CD4-positive, alpha-beta memory T cell (primary cell): ENCODE results near the gene KIF5A. TPM values are rescaled to one million over a fixed set of nuclear protein-coding genes. Genes with fewer than 3 reads are reported as not detected.
A peak's percentile ranks its signal among the peaks of the same experiment; 100 is the strongest.

Experiments used
- CTCF ChIA-PET: fragments of 350-600 bp; sonication (Branson Sonifier 250); formaldehyde crosslinking; loops from one replicate; lab custom pipeline; 2021; ENCODE audit warnings: inconsistent platforms; ENCODE audit not compliant: partially characterized antibody; lab: Charles Lee
- POLR2A ChIA-PET: fragments of 350-600 bp; sonication (Branson Sonifier 250); formaldehyde crosslinking; loops from one replicate; lab custom pipeline; 2021; ENCODE audit not compliant: partially characterized antibody; lab: Charles Lee
- DNase-seq, 5 donors: peaks; one replicate each; pipeline versions ENCODE4 v3.0.0 to v3.0.0-alpha.2; 2020 to 2022; ENCODE audit warnings: mixed read lengths in 1 of 5
- H3K27ac ChIP-seq: one replicate; pipeline ENCODE4 v1.7.0; 2013; ENCODE audit warnings: low read depth, low read length
- H3K27me3 ChIP-seq: 2 replicates; pipeline ENCODE4 v1.7.0; 2013; ENCODE audit warnings: mild to moderate bottlenecking, low read length, moderate library complexity; ENCODE audit not compliant: insufficient read depth
- H3K36me3 ChIP-seq: 2 replicates; pipeline ENCODE4 v1.7.0; 2013; ENCODE audit warnings: mild to moderate bottlenecking, low read length, moderate library complexity; ENCODE audit not compliant: insufficient read depth
- H3K4me1 ChIP-seq: 2 replicates; pipeline ENCODE4 v1.7.0; 2013; ENCODE audit warnings: mild to moderate bottlenecking, low read length, moderate library complexity; ENCODE audit not compliant: insufficient read depth
- H3K4me3 ChIP-seq, 2 donors: one replicate each; pipeline ENCODE4 v1.7.0; 2013; ENCODE audit warnings: low read length in 2 of 2, mild to moderate bottlenecking in 1 of 2
- H3K9me3 ChIP-seq, 2 donors: one replicate each; pipeline ENCODE4 v1.7.0; 2013; ENCODE audit warnings: low read length in 2 of 2, control low read depth in 1 of 2; ENCODE audit not compliant: control insufficient read depth in 1 of 2
- H3K27ac Mint-ChIP-seq, 7 donors: one replicate each; pipeline ENCODE4 v1.8.0; 2020 to 2021; ENCODE audit warnings: mixed read lengths in 7 of 7, mild to moderate bottlenecking in 6 of 7, inconsistent platforms in 3 of 7, moderate library complexity in 3 of 7
- H3K27me3 Mint-ChIP-seq, 2 donors: one replicate each; pipeline ENCODE4 v1.8.0; 2020 to 2021; ENCODE audit warnings: mixed read lengths in 2 of 2
- H3K36me3 Mint-ChIP-seq, 2 donors: one replicate each; pipeline ENCODE4 v1.8.0; 2020 to 2021; ENCODE audit warnings: mixed read lengths in 2 of 2, inconsistent platforms in 1 of 2, mild to moderate bottlenecking in 1 of 2
- H3K4me1 Mint-ChIP-seq, 4 donors: one replicate each; pipeline ENCODE4 v1.8.0; 2020 to 2021; ENCODE audit warnings: mixed read lengths in 4 of 4, mild to moderate bottlenecking in 1 of 4
- H3K4me3 Mint-ChIP-seq, 8 donors: one replicate each; pipeline ENCODE4 v1.8.0; 2020 to 2021; ENCODE audit warnings: mixed read lengths in 8 of 8, mild to moderate bottlenecking in 7 of 8, moderate library complexity in 6 of 8, inconsistent platforms in 3 of 8
- H3K9me3 Mint-ChIP-seq, 8 donors: one replicate each; pipeline ENCODE4 v1.8.0; 2020 to 2021; ENCODE audit warnings: mixed read lengths in 8 of 8, mild to moderate bottlenecking in 5 of 8, inconsistent platforms in 3 of 8, moderate library complexity in 1 of 8
- intact Hi-C: fragments of 100-400 bp; cut with micrococcal nuclease; formaldehyde crosslinking; loops from one replicate; pipeline ENCODE4 v1.15.1; 2023
- polyA plus RNA-seq, 2 donors: library from polyadenylated mRNA; unstranded; fragments of 300-500 nt; fragmentation: Illumina TruSeq; gene quantifications; one replicate each; pipeline ENCODE4 v1.2.3, GENCODE V29; 2021
- total RNA-seq, 2 experiments: library from RNA; stranded (reverse); gene quantifications; one replicate each; pipeline ENCODE4 v1.2.3, GENCODE V29; 2021

Gene KIF5A
- total and polyA plus RNA-seq, 4 experiments from 2014 or later, result 0.96 to 1.00 TPM; not detected in 2

GRCh38 chr12:57621497-57622292 is 71.9 kb downstream of the KIF5A start:
- no peaks in the 10 kb centered on the region for H3K36me3 ChIP-seq
- peak overlapping the region; percentile 63 to 90 (median 76) for H3K4me3 Mint-ChIP-seq
- ChIA-PET CTCF (interaction anchor here (0.8 to 4.1 kb wide), 20 partner anchors 8 to 169 kb away, joined by 3 to 68 read pairs (median 5); partner anchors contain the start of genes B4GALNT1, GLI1 and PIP4K2C), POLR2A (interaction anchor here (1.0 to 2.5 kb wide), 6 partner anchors 38 to 163 kb away, joined by 3 to 11 read pairs (median 4); partner anchors contain the start of gene OS9)
- H3K36me3 Mint-ChIP-seq, result no peaks in the 10 kb centered on the region
- H3K27me3 Mint-ChIP-seq, result peaks cover 82 to 87% of the 10 kb centered on the region in 2 donors
- no peaks in the 10 kb centered on the region for H3K9me3 ChIP-seq
- H3K27ac ChIP-seq, result no peak overlapping the region
- H3K27ac Mint-ChIP-seq, result peak overlapping the region in 2 of 7 donors; percentile 23 to 77
- no peaks in the 10 kb centered on the region for H3K9me3 Mint-ChIP-seq
- H3K4me1 ChIP-seq, result peaks cover 29% of the 10 kb centered on the region
- peaks cover 24 to 36% (median 28%) of the 10 kb centered on the region in 4 donors for H3K4me1 Mint-ChIP-seq
- H3K27me3 ChIP-seq, result peaks cover 79% of the 10 kb centered on the region
- H3K4me3 ChIP-seq, result peak overlapping the region in 1 of 2 donors; percentile 23
- intact Hi-C loops, result loop anchor here (1.0 to 2.0 kb wide), 3 partner anchors 31 to 162 kb away; partner anchors contain the start of genes GLI1 and PIP4K2C
- DNase-seq, result peak; percentile 34 to 57 (median 39)

GRCh38 chr12:57622293-57623245 is 72.7 kb downstream of the KIF5A start:
- Mint-ChIP-seq H3K27ac (peak overlapping the region in 2 of 7 donors; percentile 23 to 54), H3K36me3 (no peaks in the 10 kb centered on the region), H3K9me3 (no peaks in the 10 kb centered on the region), H3K27me3 (peaks cover 84% of the 10 kb centered on the region in 2 donors), H3K4me1 (peaks cover 25 to 41% (median 33%) of the 10 kb centered on the region in 4 donors), H3K4me3 (peak overlapping the region in 6 of 8 donors; percentile 55 to 86 (median 73))
- ChIA-PET CTCF (interaction anchor here (0.8 to 4.1 kb wide), 12 partner anchors 9 to 170 kb away, joined by 3 to 50 read pairs (median 6); partner anchors contain the start of genes B4GALNT1 and GLI1), POLR2A (interaction anchor here (1.2 kb wide), 2 partner anchors 39 to 164 kb away, joined by 3 to 5 read pairs; no protein-coding TSS in a partner anchor)
- Histone ChIP-seq H3K9me3 (no peaks in the 10 kb centered on the region), H3K4me3 (no peak overlapping the region), H3K36me3 (no peaks in the 10 kb centered on the region), H3K27ac (no peak overlapping the region), H3K4me1 (peaks cover 31% of the 10 kb centered on the region), H3K27me3 (peaks cover 81% of the 10 kb centered on the region)
- intact Hi-C loops, result no loop called here
- no peak for DNase-seq

DNA sequence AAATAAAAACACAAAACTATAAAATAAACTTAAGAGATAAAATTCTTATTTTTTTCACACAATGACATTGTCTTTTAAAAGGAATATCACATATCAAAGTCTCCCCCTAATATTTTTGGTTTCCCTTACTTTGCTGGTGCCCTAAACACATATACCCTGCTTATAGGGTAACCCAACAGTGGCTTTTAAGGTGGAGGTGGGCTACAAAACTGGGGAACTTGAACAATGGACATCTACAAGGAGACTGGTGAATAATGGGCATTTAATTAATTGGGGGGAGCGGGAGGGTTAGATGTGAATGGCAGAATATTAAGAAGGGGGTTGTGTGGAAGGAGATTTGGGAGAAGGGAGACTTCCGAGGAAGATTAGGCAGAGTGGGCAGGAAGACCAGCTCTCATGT is 73.5 kb downstream of the KIF5A start:
- H3K27ac Mint-ChIP-seq, result peak overlapping the region in 1 of 7 donors; percentile 59
- DNase-seq, result no peak
- no peak overlapping the region for H3K4me3 ChIP-seq
- H3K27me3 Mint-ChIP-seq, result peaks cover 83% of the 10 kb centered on the region in 2 donors
- peaks cover 26 to 41% (median 33%) of the 10 kb centered on the region in 4 donors for H3K4me1 Mint-ChIP-seq
- H3K9me3 ChIP-seq, result no peaks in the 10 kb centered on the region
- H3K27me3 ChIP-seq, result peaks cover 86% of the 10 kb centered on the region
- H3K4me3 Mint-ChIP-seq, result no peak overlapping the region
- H3K36me3 Mint-ChIP-seq, result no peaks in the 10 kb centered on the region
- ChIA-PET POLR2A (interaction anchor here (1.2 kb wide), 1 partner anchor 40 kb away, joined by 5 read pairs; no protein-coding TSS in a partner anchor), CTCF (interaction anchor here (0.9 to 4.1 kb wide), 5 partner anchors 10 to 165 kb away, joined by 3 to 50 read pairs (median 8); partner anchors contain the start of genes B4GALNT1 and GLI1)
- H3K4me1 ChIP-seq, result peaks cover 36% of the 10 kb centered on the region
- no peaks in the 10 kb centered on the region for H3K36me3 ChIP-seq
- H3K27ac ChIP-seq, result no peak overlapping the region
- intact Hi-C loops, result no loop called here
- H3K9me3 Mint-ChIP-seq, result no peaks in the 10 kb centered on the region

GRCh38 chr12:57623811-57624390 is 74.1 kb downstream of the KIF5A start:
- H3K4me1 ChIP-seq, result peaks cover 36% of the 10 kb centered on the region
- CTCF ChIA-PET, result interaction anchor here (0.9 to 2.1 kb wide), 3 partner anchors 9 to 42 kb away, joined by 3 to 8 read pairs (median 4); partner anchors contain the start of gene B4GALNT1
- no peaks in the 10 kb centered on the region for H3K36me3 ChIP-seq

GRCh38 chr12:57624441-57625220 is 74.8 kb downstream of the KIF5A start:
- Histone ChIP-seq H3K4me1 (peaks cover 31% of the 10 kb centered on the region), H3K27ac (no peak overlapping the region), H3K36me3 (no peaks in the 10 kb centered on the region), H3K4me3 (no peak overlapping the region), H3K9me3 (no peaks in the 10 kb centered on the region), H3K27me3 (peaks cover 81% of the 10 kb centered on the region)
- intact Hi-C loops, result no loop called here
- no peak overlapping the region for H3K27ac Mint-ChIP-seq
- H3K9me3 Mint-ChIP-seq, result no peaks in the 10 kb centered on the region
- ChIA-PET CTCF (interaction anchor here (0.9 to 2.1 kb wide), 4 partner anchors 8 to 166 kb away, joined by 3 to 8 read pairs (median 4); partner anchors contain the start of gene B4GALNT1), POLR2A (no interaction called here)
- peaks cover 80 to 85% of the 10 kb centered on the region in 2 donors for H3K27me3 Mint-ChIP-seq
- H3K4me1 Mint-ChIP-seq, result peaks cover 21 to 34% (median 26%) of the 10 kb centered on the region in 4 donors
- H3K4me3 Mint-ChIP-seq, result no peak overlapping the region
- H3K36me3 Mint-ChIP-seq, result no peaks in the 10 kb centered on the region
- no peak for DNase-seq

More at GRCh38 chr12:57623811-57624390, 74.1 kb downstream of the KIF5A start:
- intact Hi-C loops, result no loop called here
- peaks cover 88% of the 10 kb centered on the region for H3K27me3 ChIP-seq
- no peak overlapping the region for H3K4me3 ChIP-seq
- no peaks in the 10 kb centered on the region for H3K9me3 ChIP-seq
- peaks cover 25 to 40% (median 31%) of the 10 kb centered on the region in 4 donors for H3K4me1 Mint-ChIP-seq
- POLR2A ChIA-PET, result no interaction called here
- H3K27ac ChIP-seq, result no peak overlapping the region
- peak overlapping the region in 1 of 7 donors; percentile 59 for H3K27ac Mint-ChIP-seq
- H3K4me3 Mint-ChIP-seq, result no peak overlapping the region
- no peak for DNase-seq
- no peaks in the 10 kb centered on the region for H3K36me3 Mint-ChIP-seq
- peaks cover 81 to 85% of the 10 kb centered on the region in 2 donors for H3K27me3 Mint-ChIP-seq
- no peaks in the 10 kb centered on the region for H3K9me3 Mint-ChIP-seq
